ENCODE data around the gene CLBA1. TPM values are rescaled to one million over a fixed set of nuclear protein-coding genes. Genes with fewer than 3 reads are reported as not detected.
A peak's percentile ranks its signal among the peaks of the same experiment; 100 is the strongest.
"Not testable (repeated sequence)": the region's sequence is repeated elsewhere in the genome, so short reads cannot be mapped to it uniquely, and the experiment has no call there.

CLBA1 gene
- total RNA-seq, 3 donors from 2014 or later = 6.0 to 8.4 (median 6.9) TPM

GRCh38 chr14:105030836-105031396 is 45.3 kb downstream of the CLBA1 start:
- Histone ChIP-seq H3K9me3 (no peaks in the 10 kb centered on the region), H3K4me1 (ENCODE audit: low read depth) (no peaks in the 10 kb centered on the region), H3K36me3 (ENCODE audit: low read depth) (no peaks in the 10 kb centered on the region), H3K4me3 (no peak overlapping the region)
- no peak for DNase-seq
- no peak for ATAC-seq
- intact Hi-C loops (cut with DNase I, micrococcal nuclease) = no loop called here
- TF ChIP-seq CTCF (IDR thresholded peaks at IDR 0.05) = no peak

- intact Hi-C loops (cut with DNase I, micrococcal nuclease); H3K4me1 ChIP-seq (ENCODE audit: low read depth); H3K4me3 ChIP-seq; H3K36me3 ChIP-seq (ENCODE audit: low read depth); H3K9me3 ChIP-seq: not testable (repeated sequence)
- peak in 1 of 3 donors; percentile 27 for DNase-seq
- ATAC-seq = peak; percentile 67
Observed at GRCh38 chr14:105032451-105032901, 46.9 kb downstream of the CLBA1 start.

- DNase-seq (peak in 2 of 3 donors; percentile 19 to 36), ATAC-seq (peak; percentile 23)
- H3K9me3 ChIP-seq; H3K36me3 ChIP-seq (ENCODE audit: low read depth); H3K4me3 ChIP-seq; H3K4me1 ChIP-seq (ENCODE audit: low read depth); intact Hi-C loops (cut with DNase I, micrococcal nuclease): not testable (repeated sequence)
Observed at GRCh38 chr14:105033412-105033900, 47.9 kb downstream of the CLBA1 start.

- ATAC-seq (peak; percentile 28), DNase-seq (no peak)
- H3K9me3 ChIP-seq = no peaks in the 10 kb centered on the region
- H3K4me1 ChIP-seq (ENCODE audit: low read depth) = no peaks in the 10 kb centered on the region
- no peak overlapping the region for H3K4me3 ChIP-seq
- no peak for TF ChIP-seq CTCF (IDR thresholded peaks at IDR 0.05)
- no peaks in the 10 kb centered on the region for H3K36me3 ChIP-seq (ENCODE audit: low read depth)
- intact Hi-C loops (cut with DNase I, micrococcal nuclease) = no loop called here
Observed at GRCh38 chr14:105034315-105035039, 48.9 kb downstream of the CLBA1 start.

GRCh38 chr14:105035616-105036015 is 50.0 kb downstream of the CLBA1 start:
- H3K4me1 ChIP-seq (ENCODE audit: low read depth); H3K36me3 ChIP-seq (ENCODE audit: low read depth); intact Hi-C loops (cut with DNase I, micrococcal nuclease); H3K4me3 ChIP-seq; DNase-seq; ATAC-seq; H3K9me3 ChIP-seq: not testable (repeated sequence)

GRCh38 chr14:105039458-105040205 is 54.0 kb downstream of the CLBA1 start:
- no peak for TF ChIP-seq CTCF (IDR thresholded peaks at IDR 0.05)
- no peaks in the 10 kb centered on the region for H3K36me3 ChIP-seq (ENCODE audit: low read depth)
- H3K4me1 ChIP-seq (ENCODE audit: low read depth) = no peaks in the 10 kb centered on the region
- H3K9me3 ChIP-seq = no peaks in the 10 kb centered on the region
- DNase-seq (no peak), ATAC-seq (no peak)
- H3K4me3 ChIP-seq = no peak overlapping the region
- intact Hi-C loops (cut with DNase I, micrococcal nuclease) = loop anchor here (10.0 kb wide), 1 partner anchor 65 kb away; the partner anchor contains the start of gene AHNAK2 (in 2 of the 2)

All from mucosa of descending colon (tissue), 3 donors.